Body of pancreas (tissue), 4 donors: Measurements from ENCODE around the gene HERC3. TPM values are rescaled to one million over a fixed set of nuclear protein-coding genes. Genes with fewer than 3 reads are reported as not detected.

Source experiments
- ATAC-seq: fragments of 150-250 bp; one replicate; pipeline ENCODE4 v1.9.1; 2016
- DNase-seq, 4 donors: peaks; one replicate each; pipeline ENCODE4 v3.0.0-alpha.2; 2019
- H3K27ac ChIP-seq, 4 donors: fragments of 200-600 bp; sonication (generic); 1 replicate in 3 of 4; 2 replicates in 1 of 4; pipeline versions ENCODE4 v1.5.1 to v1.6.1; 2016 to 2019; ENCODE audit warnings: mild to moderate bottlenecking in 1 of 4, mixed read lengths in 1 of 4, moderate library complexity in 1 of 4
- H3K27me3 ChIP-seq, 2 donors: fragments of 200-600 bp; sonication (generic); one replicate each; pipeline ENCODE4 v1.6.0; 2016; ENCODE audit warnings: mild to moderate bottlenecking in 1 of 2
- H3K36me3 ChIP-seq, 2 donors: fragments of 200-600 bp; sonication (generic); replicated peaks in 1 of 2; 2 replicates each; pipeline ENCODE4 v1.5.1; 2016; ENCODE audit warnings: low read depth in 2 of 2; ENCODE audit not compliant: insufficient read depth in 1 of 2
- H3K4me1 ChIP-seq: fragments of 200-600 bp; sonication (generic); one replicate; pipeline ENCODE4 v1.6.0; 2016
- H3K4me3 ChIP-seq, 2 donors: fragments of 200-600 bp; sonication (generic); 1 replicate in 1 of 2; 2 replicates in 1 of 2; pipeline ENCODE4 v1.5.1; 2016 to 2019
- H3K9me3 ChIP-seq, 3 donors: fragments of 200-600 bp; sonication (generic); 1 replicate in 2 of 3; 2 replicates in 1 of 3; pipeline ENCODE4 v1.5.1; 2016
- POLR2A ChIP-seq, 3 donors: fragments of 450-650 bp; IDR thresholded peaks; one replicate each; pipeline ENCODE4 v1.6.1; 2016; ENCODE audit warnings: antibody characterized with exemption in 3 of 3, mild to moderate bottlenecking in 2 of 3
- whole genome bisulfite sequencing, 2 donors: methylation state at CpG; one replicate each; pipeline ENCODE4 v1.1.5; 2017; 5-methylcytosine and 5-hydroxymethylcytosine counted together
- intact Hi-C: fragments of 100-400 bp; cut with DNase I; formaldehyde crosslinking; loops from one replicate; pipeline ENCODE4 v1.15.1; 2023
- total RNA-seq, 2 donors: library from RNA; depleted of rRNA; stranded (reverse); fragments of >200 nt; gene quantifications; one replicate each; pipeline ENCODE4 v1.1.0, GENCODE V29; 2016
- TF ChIP-seq, protein P1 (sequence below), 7 experiments: fragments of 450-650 bp in 4 of 7; fragments of 200-600 bp in 3 of 7; sonication (generic) in 3 of 7; IDR thresholded peaks; one replicate each; pipeline ENCODE4 v1.5.1; 2016 to 2019; ENCODE audit warnings: antibody characterized with exemption in 7 of 7

Gene HERC3
- total RNA-seq, 2 donors from 2014 or later: 10.9 to 19.5 TPM

GRCh38 chr4:88629826-88630225 lies 37.5 kb downstream of the HERC3 start:
- Histone ChIP-seq H3K4me1 (no peaks in the 10 kb centered on the region), H3K36me3 (no peaks in the 10 kb centered on the region), H3K27me3 (no peaks in the 10 kb centered on the region), H3K9me3 (no peaks in the 10 kb centered on the region), H3K4me3 (no peak overlapping the region), H3K27ac (no peak overlapping the region)
- no peak for ATAC-seq
- TF ChIP-seq POLR2A (IDR thresholded peaks at IDR 0.05): no peak
- TF ChIP-seq, protein P1, sequence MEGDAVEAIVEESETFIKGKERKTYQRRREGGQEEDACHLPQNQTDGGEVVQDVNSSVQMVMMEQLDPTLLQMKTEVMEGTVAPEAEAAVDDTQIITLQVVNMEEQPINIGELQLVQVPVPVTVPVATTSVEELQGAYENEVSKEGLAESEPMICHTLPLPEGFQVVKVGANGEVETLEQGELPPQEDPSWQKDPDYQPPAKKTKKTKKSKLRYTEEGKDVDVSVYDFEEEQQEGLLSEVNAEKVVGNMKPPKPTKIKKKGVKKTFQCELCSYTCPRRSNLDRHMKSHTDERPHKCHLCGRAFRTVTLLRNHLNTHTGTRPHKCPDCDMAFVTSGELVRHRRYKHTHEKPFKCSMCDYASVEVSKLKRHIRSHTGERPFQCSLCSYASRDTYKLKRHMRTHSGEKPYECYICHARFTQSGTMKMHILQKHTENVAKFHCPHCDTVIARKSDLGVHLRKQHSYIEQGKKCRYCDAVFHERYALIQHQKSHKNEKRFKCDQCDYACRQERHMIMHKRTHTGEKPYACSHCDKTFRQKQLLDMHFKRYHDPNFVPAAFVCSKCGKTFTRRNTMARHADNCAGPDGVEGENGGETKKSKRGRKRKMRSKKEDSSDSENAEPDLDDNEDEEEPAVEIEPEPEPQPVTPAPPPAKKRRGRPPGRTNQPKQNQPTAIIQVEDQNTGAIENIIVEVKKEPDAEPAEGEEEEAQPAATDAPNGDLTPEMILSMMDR (IDR thresholded peaks at IDR 0.05): no peak
- DNase-seq: no peak
- intact Hi-C loops: no loop called here

- no peak for ATAC-seq
- Histone ChIP-seq H3K4me1 (no peaks in the 10 kb centered on the region), H3K27ac (no peak overlapping the region), H3K36me3 (no peaks in the 10 kb centered on the region), H3K27me3 (no peaks in the 10 kb centered on the region), H3K4me3 (no peak overlapping the region), H3K9me3 (no peaks in the 10 kb centered on the region)
- no peak for TF ChIP-seq POLR2A (IDR thresholded peaks at IDR 0.05)
- TF ChIP-seq, protein P1 (IDR thresholded peaks at IDR 0.05): no peak
- intact Hi-C loops: no loop called here
- DNase-seq: no peak
- 50 to 96% methylated on average over 2 of the region's 2 CpGs for WGBS, 2 donors
Observed at GRCh38 chr4:88630756-88631155, 38.5 kb downstream of the HERC3 start.

DNA sequence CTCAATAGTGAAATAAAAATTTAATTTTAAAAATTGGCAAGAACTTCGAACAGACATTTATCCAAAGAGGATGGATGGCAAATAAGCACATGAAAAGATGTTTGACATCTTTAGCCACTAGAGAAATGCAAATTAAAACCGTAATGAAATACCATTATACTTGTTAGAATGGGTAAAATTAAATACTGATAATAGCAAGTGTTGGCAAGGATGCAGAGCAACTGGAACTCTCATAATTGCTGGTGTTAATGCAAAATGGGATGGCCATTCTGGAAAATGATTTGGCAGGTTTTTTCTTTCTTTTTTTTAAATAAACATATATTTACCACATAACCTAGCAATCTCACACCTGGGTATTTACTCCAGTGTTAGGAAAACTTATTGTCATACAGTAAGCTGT lies 51.7 kb downstream of the HERC3 start:
- 94 to 98% methylated on average over 2 of the region's 2 CpGs for WGBS, 2 donors
- no peaks in the 10 kb centered on the region for H3K27me3 ChIP-seq
- TF ChIP-seq, protein P1 (IDR thresholded peaks at IDR 0.05): no peak
- no peak for TF ChIP-seq POLR2A (IDR thresholded peaks at IDR 0.05)

GRCh38 chr4:88645994-88646393 lies 53.7 kb downstream of the HERC3 start:
- TF ChIP-seq, protein P1 (IDR thresholded peaks at IDR 0.05): no peak
- TF ChIP-seq POLR2A (IDR thresholded peaks at IDR 0.05): no peak
- ATAC-seq: no peak
- no peak for DNase-seq
- 90 to 91% methylated on average over 1 of the region's 1 CpG for WGBS, 2 donors
- Histone ChIP-seq H3K27ac (no peak overlapping the region), H3K9me3 (no peaks in the 10 kb centered on the region), H3K27me3 (no peaks in the 10 kb centered on the region), H3K4me1 (peaks cover 7% of the 10 kb centered on the region), H3K4me3 (no peak overlapping the region), H3K36me3 (no peaks in the 10 kb centered on the region)
- intact Hi-C loops: no loop called here

More for the DNA sequence above, 51.7 kb downstream of the HERC3 start:
- ATAC-seq (no peak), DNase-seq (no peak)
- intact Hi-C loops: no loop called here
- Histone ChIP-seq H3K4me3 (no peak overlapping the region), H3K9me3 (no peaks in the 10 kb centered on the region), H3K27ac (no peak overlapping the region), H3K36me3 (no peaks in the 10 kb centered on the region), H3K4me1 (no peaks in the 10 kb centered on the region)

- H3K36me3 ChIP-seq: no peaks in the 10 kb centered on the region
- H3K27me3 ChIP-seq: no peaks in the 10 kb centered on the region
- ATAC-seq: no peak
Observed at GRCh38 chr4:88646528-88647280, 54.4 kb downstream of the HERC3 start.

More at GRCh38 chr4:88646528-88647280, 54.4 kb downstream of the HERC3 start:
- H3K4me1 ChIP-seq: peaks cover 7% of the 10 kb centered on the region
- no peaks in the 10 kb centered on the region for H3K9me3 ChIP-seq
- TF ChIP-seq, protein P1 (IDR thresholded peaks at IDR 0.05): no peak
- no peak for TF ChIP-seq POLR2A (IDR thresholded peaks at IDR 0.05)
- intact Hi-C loops: no loop called here
- H3K4me3 ChIP-seq: no peak overlapping the region
- DNase-seq: no peak
- 88 to 91% methylated on average over 7 of the region's 7 CpGs for WGBS, 2 donors
- H3K27ac ChIP-seq: no peak overlapping the region
